Memory B cell (primary cell): Measurements from ENCODE around the gene MRPL24.

Experiments
- ATAC-seq: fragments of 150-1000 bp; cut with Tn5 transposase; 2 replicates; pipeline ENCODE4 v1.10.0; 2021; ENCODE audit warnings: low read depth, mild to moderate bottlenecking, moderate library complexity
- DNase-seq, 2 donors: peaks; one replicate each; pipeline ENCODE4 v3.0.0; 2022; ENCODE audit warnings: low spot score in 2 of 2
- H3K27ac Mint-ChIP-seq: one replicate; pipeline ENCODE4 v1.8.0; 2022; ENCODE audit warnings: mild to moderate bottlenecking, moderate library complexity, mixed read lengths
- H3K27me3 Mint-ChIP-seq: one replicate; pipeline ENCODE4 v1.8.0; 2022; ENCODE audit warnings: mixed read lengths
- H3K36me3 Mint-ChIP-seq: one replicate; pipeline ENCODE4 v1.8.0; 2022; ENCODE audit warnings: mild to moderate bottlenecking, mixed read lengths
- H3K4me1 Mint-ChIP-seq: one replicate; pipeline ENCODE4 v1.8.0; 2022; ENCODE audit warnings: mixed read lengths
- H3K4me3 Mint-ChIP-seq: one replicate; pipeline ENCODE4 v1.8.0; 2022; ENCODE audit warnings: mild to moderate bottlenecking, moderate library complexity, mixed read lengths
- H3K9me3 Mint-ChIP-seq: one replicate; pipeline ENCODE4 v1.8.0; 2022; ENCODE audit warnings: mixed read lengths

MRPL24 gene

GRCh38 chr1:156740741-156741480 lies at the start of gene MRPL24:
MRPL24 (minus strand) TSS chr1:156741088; CDS start chr1:156738704, 2,384 bp downstream.
- DNase-seq: peak; percentile 86 to 94
- Mint-ChIP-seq H3K9me3 (no peaks in the 10 kb centered on the region), H3K36me3 (peaks cover 28% of the 10 kb centered on the region), H3K4me3 (peak within 1 kb of the TSS; percentile 95), H3K27ac (peak within 1 kb of the TSS; percentile 97), H3K4me1 (peaks cover 19% of the 10 kb centered on the region), H3K27me3 (no peaks in the 10 kb centered on the region)
- ATAC-seq: peak; percentile 88

- Mint-ChIP-seq H3K36me3 (peaks cover 38% of the 10 kb centered on the region), H3K4me1 (peaks cover 3% of the 10 kb centered on the region), H3K4me3 (no peak overlapping the region), H3K27me3 (no peaks in the 10 kb centered on the region), H3K9me3 (no peaks in the 10 kb centered on the region), H3K27ac (no peak overlapping the region)
- no peak for DNase-seq
- ATAC-seq: no peak
Observed at GRCh38 chr1:156789621-156790318, 48.9 kb upstream of the MRPL24 start.

DNA sequence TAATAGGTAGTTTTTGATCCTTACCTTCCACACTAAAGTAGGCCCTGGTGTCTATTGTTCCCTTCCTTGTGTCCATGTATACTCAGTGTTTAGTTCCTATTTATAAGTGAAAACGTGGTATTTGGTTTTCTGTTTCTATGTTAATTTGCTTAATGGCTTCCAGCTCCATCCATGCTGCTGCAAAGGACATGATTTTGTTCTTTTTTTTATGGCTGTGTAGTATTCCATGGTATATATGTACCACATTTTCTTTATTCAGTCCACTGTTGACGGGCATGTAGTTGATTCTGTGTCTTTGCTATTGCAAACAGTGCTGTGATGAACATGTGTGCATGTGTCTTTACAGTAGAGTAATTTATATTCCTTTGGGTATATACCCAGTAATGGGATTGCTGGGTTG lies 47.2 kb upstream of the MRPL24 start:
- no peak for ATAC-seq
- Mint-ChIP-seq H3K9me3 (no peaks in the 10 kb centered on the region), H3K4me3 (no peak overlapping the region), H3K27ac (no peak overlapping the region), H3K4me1 (peaks cover 3% of the 10 kb centered on the region), H3K27me3 (no peaks in the 10 kb centered on the region), H3K36me3 (peaks cover 35% of the 10 kb centered on the region)
- DNase-seq: no peak

GRCh38 chr1:156786640-156787039 lies 45.8 kb upstream of the MRPL24 start:
- no peaks in the 10 kb centered on the region for H3K9me3 Mint-ChIP-seq
- H3K4me1 Mint-ChIP-seq: peaks cover 5% of the 10 kb centered on the region
- peaks cover 37% of the 10 kb centered on the region for H3K36me3 Mint-ChIP-seq
- no peak overlapping the region for H3K27ac Mint-ChIP-seq
- DNase-seq (no peak), ATAC-seq (no peak)
- no peak overlapping the region for H3K4me3 Mint-ChIP-seq
- no peaks in the 10 kb centered on the region for H3K27me3 Mint-ChIP-seq

- no peak overlapping the region for H3K4me3 Mint-ChIP-seq
- H3K9me3 Mint-ChIP-seq: no peaks in the 10 kb centered on the region
- H3K4me1 Mint-ChIP-seq: peaks cover 11% of the 10 kb centered on the region
- H3K36me3 Mint-ChIP-seq: peaks cover 39% of the 10 kb centered on the region
- DNase-seq: no peak
- ATAC-seq: no peak
- no peaks in the 10 kb centered on the region for H3K27me3 Mint-ChIP-seq
- no peak overlapping the region for H3K27ac Mint-ChIP-seq
Observed at GRCh38 chr1:156785458-156785857, 44.6 kb upstream of the MRPL24 start.

- Mint-ChIP-seq H3K4me3 (no peak overlapping the region), H3K9me3 (no peaks in the 10 kb centered on the region), H3K27me3 (no peaks in the 10 kb centered on the region), H3K4me1 (peaks cover 17% of the 10 kb centered on the region), H3K27ac (no peak overlapping the region), H3K36me3 (peaks cover 25% of the 10 kb centered on the region)
- ATAC-seq: no peak
- no peak for DNase-seq
Observed at GRCh38 chr1:156781585-156782186, 40.8 kb upstream of the MRPL24 start.

DNA sequence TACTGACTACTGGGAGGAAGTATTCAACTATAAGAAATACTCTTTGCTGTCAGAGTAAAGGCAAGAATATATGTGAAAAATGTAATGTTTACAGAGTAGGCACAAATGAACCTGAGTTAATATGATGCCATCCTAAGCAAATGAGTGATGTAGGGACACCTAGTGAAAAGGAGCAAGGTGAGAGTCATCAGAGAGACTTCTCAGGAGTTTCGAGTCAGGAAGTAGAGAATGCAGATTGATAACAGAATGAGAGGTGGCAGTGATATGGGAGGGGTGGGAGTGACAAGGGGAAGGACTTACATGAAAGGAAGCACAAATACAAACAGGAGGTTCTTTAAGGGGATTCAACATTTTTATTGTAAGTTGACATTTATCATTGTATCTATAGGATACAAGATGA lies 36.7 kb upstream of the MRPL24 start:
- peak overlapping the region; percentile 6 for H3K27ac Mint-ChIP-seq
- H3K4me3 Mint-ChIP-seq: no peak overlapping the region
- H3K9me3 Mint-ChIP-seq: no peaks in the 10 kb centered on the region
- peaks cover 28% of the 10 kb centered on the region for H3K4me1 Mint-ChIP-seq
- H3K27me3 Mint-ChIP-seq: no peaks in the 10 kb centered on the region
- ATAC-seq (no peak), DNase-seq (no peak)
- peaks cover 22% of the 10 kb centered on the region for H3K36me3 Mint-ChIP-seq

GRCh38 chr1:156776942-156777341 lies 36.1 kb upstream of the MRPL24 start:
- DNase-seq (no peak), ATAC-seq (peak; percentile 34)
- H3K4me3 Mint-ChIP-seq: no peak overlapping the region
- peaks cover 29% of the 10 kb centered on the region for H3K4me1 Mint-ChIP-seq
- H3K9me3 Mint-ChIP-seq: no peaks in the 10 kb centered on the region
- H3K36me3 Mint-ChIP-seq: peaks cover 20% of the 10 kb centered on the region
- H3K27me3 Mint-ChIP-seq: no peaks in the 10 kb centered on the region
- H3K27ac Mint-ChIP-seq: peak overlapping the region; percentile 6

GRCh38 chr1:156775799-156776198 lies 34.9 kb upstream of the MRPL24 start:
- H3K4me3 Mint-ChIP-seq: no peak overlapping the region
- no peaks in the 10 kb centered on the region for H3K9me3 Mint-ChIP-seq
- H3K4me1 Mint-ChIP-seq: peaks cover 28% of the 10 kb centered on the region
- no peak overlapping the region for H3K27ac Mint-ChIP-seq
- DNase-seq: no peak
- no peak for ATAC-seq
- H3K36me3 Mint-ChIP-seq: peaks cover 16% of the 10 kb centered on the region
- H3K27me3 Mint-ChIP-seq: no peaks in the 10 kb centered on the region

- Mint-ChIP-seq H3K27ac (no peak overlapping the region), H3K4me3 (no peak overlapping the region), H3K36me3 (peaks cover 23% of the 10 kb centered on the region), H3K4me1 (peaks cover 39% of the 10 kb centered on the region), H3K27me3 (no peaks in the 10 kb centered on the region), H3K9me3 (no peaks in the 10 kb centered on the region)
- no peak for DNase-seq
- ATAC-seq: peak; percentile 45
Observed at GRCh38 chr1:156773607-156774006, 32.7 kb upstream of the MRPL24 start.

DNA sequence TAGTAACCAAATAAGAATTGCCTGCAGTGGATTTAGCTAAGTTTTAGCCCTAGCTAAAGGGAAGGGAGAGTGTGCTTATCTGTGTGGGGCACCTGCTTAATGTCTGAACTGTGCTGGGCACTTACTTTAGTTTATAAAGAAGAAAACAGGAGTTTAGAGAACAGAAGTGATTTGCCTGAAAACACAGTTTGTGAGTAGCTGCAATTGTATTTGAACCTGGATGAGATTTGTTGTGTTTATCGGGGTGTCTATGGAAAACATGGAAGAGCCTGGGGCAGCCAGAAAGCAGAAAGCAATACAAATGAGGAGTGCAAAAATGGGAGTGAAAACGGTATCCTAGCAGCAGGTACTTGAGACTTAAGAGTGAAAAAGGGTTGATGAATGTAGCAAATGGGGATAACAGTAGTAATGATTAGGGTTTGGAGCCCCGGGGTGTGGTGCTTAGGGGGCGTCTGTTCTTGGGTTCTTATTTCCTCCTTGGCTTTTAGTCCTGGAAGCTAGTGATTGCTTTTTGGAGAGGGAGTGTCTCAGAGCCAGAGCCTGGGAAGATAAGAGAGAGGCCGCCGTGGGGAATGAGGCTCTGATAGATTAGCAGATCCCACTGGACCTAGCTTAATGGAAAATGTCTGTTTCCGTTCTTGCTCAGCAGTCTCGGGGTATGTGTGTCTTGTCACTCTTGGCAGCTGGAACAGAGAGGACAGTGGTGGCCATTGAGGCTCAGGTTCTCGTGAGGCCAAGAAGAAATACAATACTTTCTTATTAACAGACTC lies 32.0 kb upstream of the MRPL24 start:
- ATAC-seq (no peak), DNase-seq (no peak)
- peaks cover 39% of the 10 kb centered on the region for H3K4me1 Mint-ChIP-seq
- no peaks in the 10 kb centered on the region for H3K9me3 Mint-ChIP-seq
- peaks cover 23% of the 10 kb centered on the region for H3K36me3 Mint-ChIP-seq
- no peak overlapping the region for H3K27ac Mint-ChIP-seq
- no peak overlapping the region for H3K4me3 Mint-ChIP-seq
- no peaks in the 10 kb centered on the region for H3K27me3 Mint-ChIP-seq

GRCh38 chr1:156772222-156772621 lies 31.3 kb upstream of the MRPL24 start:
- Mint-ChIP-seq H3K36me3 (peaks cover 23% of the 10 kb centered on the region), H3K27ac (no peak overlapping the region), H3K27me3 (no peaks in the 10 kb centered on the region), H3K9me3 (no peaks in the 10 kb centered on the region), H3K4me1 (peaks cover 36% of the 10 kb centered on the region), H3K4me3 (no peak overlapping the region)
- no peak for DNase-seq
- no peak for ATAC-seq

- ATAC-seq (no peak), DNase-seq (no peak)
- Mint-ChIP-seq H3K27ac (no peak overlapping the region), H3K36me3 (peaks cover 21% of the 10 kb centered on the region), H3K4me3 (no peak overlapping the region), H3K27me3 (no peaks in the 10 kb centered on the region), H3K9me3 (no peaks in the 10 kb centered on the region), H3K4me1 (peaks cover 33% of the 10 kb centered on the region)
Observed at GRCh38 chr1:156768610-156769295, 27.9 kb upstream of the MRPL24 start.
